Measurements from ENCODE around the gene HSF5. TPM values are rescaled to one million over a fixed set of nuclear protein-coding genes. Genes with fewer than 3 reads are reported as not detected.
A peak's percentile ranks its signal among the peaks of the same experiment; 100 is the strongest.

HSF5 gene
- total and polyA plus RNA-seq, 2 of the 13 experiments (the other 11 are each of a cell fraction or from before 2014, with no cell fraction given) = not detected

GRCh38 chr17:58517928-58518609 lies 29.9 kb upstream of the HSF5 start (continued):
- peak; percentile 70 for TF ChIP-seq CCAR2 (optimal IDR thresholded peaks at IDR 0.05; ENCODE audit: low read depth, low read length)
- TF ChIP-seq BORCS8-MEF2B (CRISPR knock-in tag; IDR thresholded peaks at IDR 0.05) = no peak
- no peak; the same call in 1 of the 2 replicates for TF ChIP-seq HMG20B (CRISPR knock-in tag; conservative IDR thresholded peaks at IDR 0.05)
- TF ChIP-seq, protein P1, sequence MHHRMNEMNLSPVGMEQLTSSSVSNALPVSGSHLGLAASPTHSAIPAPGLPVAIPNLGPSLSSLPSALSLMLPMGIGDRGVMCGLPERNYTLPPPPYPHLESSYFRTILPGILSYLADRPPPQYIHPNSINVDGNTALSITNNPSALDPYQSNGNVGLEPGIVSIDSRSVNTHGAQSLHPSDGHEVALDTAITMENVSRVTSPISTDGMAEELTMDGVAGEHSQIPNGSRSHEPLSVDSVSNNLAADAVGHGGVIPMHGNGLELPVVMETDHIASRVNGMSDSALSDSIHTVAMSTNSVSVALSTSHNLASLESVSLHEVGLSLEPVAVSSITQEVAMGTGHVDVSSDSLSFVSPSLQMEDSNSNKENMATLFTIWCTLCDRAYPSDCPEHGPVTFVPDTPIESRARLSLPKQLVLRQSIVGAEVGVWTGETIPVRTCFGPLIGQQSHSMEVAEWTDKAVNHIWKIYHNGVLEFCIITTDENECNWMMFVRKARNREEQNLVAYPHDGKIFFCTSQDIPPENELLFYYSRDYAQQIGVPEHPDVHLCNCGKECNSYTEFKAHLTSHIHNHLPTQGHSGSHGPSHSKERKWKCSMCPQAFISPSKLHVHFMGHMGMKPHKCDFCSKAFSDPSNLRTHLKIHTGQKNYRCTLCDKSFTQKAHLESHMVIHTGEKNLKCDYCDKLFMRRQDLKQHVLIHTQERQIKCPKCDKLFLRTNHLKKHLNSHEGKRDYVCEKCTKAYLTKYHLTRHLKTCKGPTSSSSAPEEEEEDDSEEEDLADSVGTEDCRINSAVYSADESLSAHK (CRISPR knock-in tag; IDR thresholded peaks at IDR 0.05; ENCODE audit: borderline replicate concordance) = no peak
- no peak for TF ChIP-seq ZNF703 (CRISPR knock-in tag; IDR thresholded peaks at IDR 0.05; ENCODE audit: borderline replicate concordance)
- TF ChIP-seq KDM5B (CRISPR knock-in tag; IDR thresholded peaks at IDR 0.05; ENCODE audit: borderline replicate concordance) = peak; percentile 51; the same call in 1 of the 2 replicates
- TF ChIP-seq TAF1 (CRISPR knock-in tag; IDR thresholded peaks at IDR 0.05) = peak; percentile 48; the same call in 1 of the 2 replicates
- no peak for TF ChIP-seq CBX2 (IDR thresholded peaks at IDR 0.05; ENCODE audit: low read depth, low read length)
- TF ChIP-seq CBX2 (CRISPR knock-in tag; IDR thresholded peaks at IDR 0.05; ENCODE audit: low read depth) = no peak; the same call in 1 of the 2 replicates
- TF ChIP-seq BCL6 (CRISPR knock-in tag; IDR thresholded peaks at IDR 0.05) = peak; percentile 8; the same call in 1 of the 2 replicates
- TF ChIP-seq TFE3 (CRISPR knock-in tag; IDR thresholded peaks at IDR 0.05) = no peak; the same call in 1 of the 2 replicates
- TF ChIP-seq SMYD3 (CRISPR knock-in tag; IDR thresholded peaks at IDR 0.05) = no peak
- peak; percentile 93 for TF ChIP-seq SIN3B (IDR thresholded peaks at IDR 0.05; ENCODE audit: low read length)
- peak; percentile 56 for TF ChIP-seq ZNF788 (CRISPR knock-in tag; IDR thresholded peaks at IDR 0.05; ENCODE audit: borderline replicate concordance)
- TF ChIP-seq NRL (CRISPR knock-in tag; IDR thresholded peaks at IDR 0.05; ENCODE audit: borderline replicate concordance) = 0 out of 2 replicates have a peak, but pooled peaks have one; percentile 35
- TF ChIP-seq PHF8 (CRISPR knock-in tag; IDR thresholded peaks at IDR 0.05) = no peak; the same call in 1 of the 2 replicates
- TF ChIP-seq TCF7 (IDR thresholded peaks at IDR 0.05; ENCODE audit: low read depth) = no peak
- TF ChIP-seq RFXANK (CRISPR knock-in tag; IDR thresholded peaks at IDR 0.05) = 0 out of 2 replicates have a peak, but pooled peaks have one; percentile 47
- peak; percentile 85 for TF ChIP-seq ZNF343 (CRISPR knock-in tag; IDR thresholded peaks at IDR 0.05)
- TF ChIP-seq KLF6 (CRISPR knock-in tag; IDR thresholded peaks at IDR 0.05) = peak; percentile 43; the same call in 1 of the 2 replicates
- TF ChIP-seq PHB2 (IDR thresholded peaks at IDR 0.05; ENCODE audit: partially characterized antibody) = no peak
- TF ChIP-seq EHMT2 (IDR thresholded peaks at IDR 0.05; ENCODE audit: borderline replicate concordance, low read depth, low read length) = no peak
- no peak; the same call in 1 of the 2 replicates for TF ChIP-seq FOXO1 (CRISPR knock-in tag; IDR thresholded peaks at IDR 0.05)
- no peak for TF ChIP-seq XBP1 (CRISPR knock-in tag; IDR thresholded peaks at IDR 0.05)
- no peak for TF ChIP-seq PLRG1 (conservative IDR thresholded peaks at IDR 0.05)
- TF ChIP-seq NCOA5 (CRISPR knock-in tag; IDR thresholded peaks at IDR 0.05) = no peak
- TF ChIP-seq CAMTA2 (CRISPR knock-in tag; IDR thresholded peaks at IDR 0.05; ENCODE audit: borderline replicate concordance) = no peak
- peak; percentile 19 for TF ChIP-seq ZNF230 (CRISPR knock-in tag; IDR thresholded peaks at IDR 0.05)
- TF ChIP-seq U2AF1 (optimal IDR thresholded peaks at IDR 0.05; ENCODE audit: low read depth, low read length) = no peak
- TF ChIP-seq IKZF1 (IDR thresholded peaks at IDR 0.05) = no peak
- peak; percentile 76 for TF ChIP-seq ZBTB38 (CRISPR knock-in tag; IDR thresholded peaks at IDR 0.05)

All from HepG2 (cell line).